NCI-H774 (cell line): ENCODE measurements around the gene ITM2C.

Source experiments
- DNase-seq: peaks from one replicate; lab custom pipeline; 2025; lab: John Stamatoyannopoulos, UW

The ITM2C gene

DNA sequence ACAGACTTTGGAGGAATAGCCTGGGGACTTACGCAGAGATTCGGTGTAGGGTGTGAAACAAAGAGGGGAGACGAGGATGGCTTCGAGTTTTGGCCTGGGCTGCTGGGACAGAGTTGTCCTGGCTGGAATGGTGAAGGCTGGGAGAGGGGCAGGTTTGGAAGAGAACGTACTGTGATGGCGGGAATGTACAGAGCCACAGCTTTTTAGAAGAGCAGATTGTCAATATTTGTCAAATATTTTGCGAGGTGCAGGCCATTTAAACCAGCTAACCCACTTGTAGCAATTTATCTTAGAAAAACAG lies 14.4 kb upstream of the ITM2C start:
- DNase-seq, result no peak

DNA sequence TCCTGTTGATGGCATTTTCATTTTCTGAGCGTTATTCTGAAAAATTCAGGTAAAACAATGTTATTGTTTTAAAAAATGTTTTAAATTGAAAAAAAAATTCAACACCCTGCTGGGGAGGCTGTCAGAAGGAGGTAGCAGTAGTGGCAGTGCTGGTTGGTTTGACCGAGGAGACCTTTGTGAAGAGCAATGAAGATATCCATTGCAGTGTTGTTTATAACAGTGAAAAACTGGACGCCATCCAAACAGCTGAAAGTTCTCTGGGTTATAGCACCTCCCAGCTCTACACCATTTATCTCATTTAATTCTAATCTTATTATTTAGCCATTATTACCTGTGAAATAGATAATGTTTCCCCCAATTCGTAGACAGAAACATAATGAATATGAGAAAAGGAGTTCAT lies 12.6 kb upstream of the ITM2C start:
- DNase-seq, result no peak

DNA sequence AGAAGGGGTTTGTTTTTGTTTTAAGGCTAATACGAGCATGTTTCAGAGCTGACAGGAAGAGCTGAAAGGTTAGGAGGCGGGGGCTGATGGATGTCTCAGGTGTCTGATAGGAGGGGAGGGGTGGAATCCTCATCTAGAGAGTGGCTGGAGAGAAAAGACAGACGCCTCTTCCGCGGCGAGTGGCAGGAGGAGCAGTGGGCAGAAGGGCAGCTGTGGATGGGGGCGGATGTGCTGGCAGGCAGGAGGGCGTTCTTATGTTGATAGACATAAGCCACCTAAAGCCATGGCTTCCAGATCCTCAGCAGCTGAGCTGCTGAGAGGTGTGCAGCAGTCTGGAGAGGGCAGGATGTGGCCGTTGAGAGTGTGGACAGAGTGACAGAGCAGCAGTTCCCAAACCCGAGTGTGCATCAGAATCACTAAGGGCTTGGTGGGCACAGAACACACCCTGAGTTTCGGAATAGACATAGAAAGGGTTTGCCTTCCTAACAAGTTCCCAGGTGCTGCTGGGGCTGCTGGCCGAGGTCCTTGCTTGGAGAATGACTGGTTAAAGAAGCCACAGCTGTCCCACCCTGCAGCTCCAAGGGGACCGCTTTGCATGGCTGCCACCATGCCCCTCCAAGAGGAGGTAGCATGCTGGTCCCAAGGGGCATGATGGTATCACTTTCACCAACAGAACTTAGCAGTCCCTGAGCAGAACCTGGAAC lies 3.0 kb upstream of the ITM2C start:
- DNase-seq, result no peak

DNA sequence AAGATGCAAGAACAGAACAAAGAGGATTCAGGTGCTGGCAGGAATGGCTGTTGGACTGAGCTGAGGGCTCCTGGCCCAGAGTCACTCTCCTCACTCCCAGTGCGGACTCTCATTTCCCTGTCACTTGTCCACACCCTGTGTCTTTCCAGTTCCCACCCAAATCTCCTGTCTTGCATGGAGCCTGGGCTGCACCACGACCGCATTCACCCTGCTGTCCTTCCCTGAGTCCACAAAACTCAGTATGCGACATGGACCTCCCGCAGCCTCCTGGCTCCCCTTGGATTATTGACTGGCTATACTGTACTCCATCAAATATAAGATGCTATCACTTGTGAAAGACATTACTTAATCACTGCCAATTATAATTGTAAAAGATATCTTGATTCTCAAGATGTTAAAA lies 2.5 kb upstream of the ITM2C start:
- DNase-seq, result no peak

DNA sequence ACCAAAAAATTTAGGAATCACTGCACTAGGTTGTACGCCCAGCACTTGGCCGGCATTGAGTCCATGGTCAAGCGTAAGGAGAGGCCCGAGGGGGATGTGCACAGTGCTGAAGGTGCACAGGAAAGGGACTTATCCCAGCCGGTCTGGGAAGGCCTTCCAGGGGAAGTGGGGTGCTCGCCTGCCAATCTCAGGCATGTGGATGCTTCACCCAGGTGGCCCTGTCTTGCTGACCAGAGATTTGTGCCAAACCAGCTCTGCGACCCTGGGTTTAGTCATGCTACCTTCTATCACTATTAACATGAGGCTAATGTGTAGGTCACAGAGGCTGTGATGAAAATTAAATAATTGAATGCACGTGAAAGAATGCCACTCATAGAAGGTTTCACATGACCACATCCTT lies 1.7 kb upstream of the ITM2C start:
- no peak for DNase-seq

DNA sequence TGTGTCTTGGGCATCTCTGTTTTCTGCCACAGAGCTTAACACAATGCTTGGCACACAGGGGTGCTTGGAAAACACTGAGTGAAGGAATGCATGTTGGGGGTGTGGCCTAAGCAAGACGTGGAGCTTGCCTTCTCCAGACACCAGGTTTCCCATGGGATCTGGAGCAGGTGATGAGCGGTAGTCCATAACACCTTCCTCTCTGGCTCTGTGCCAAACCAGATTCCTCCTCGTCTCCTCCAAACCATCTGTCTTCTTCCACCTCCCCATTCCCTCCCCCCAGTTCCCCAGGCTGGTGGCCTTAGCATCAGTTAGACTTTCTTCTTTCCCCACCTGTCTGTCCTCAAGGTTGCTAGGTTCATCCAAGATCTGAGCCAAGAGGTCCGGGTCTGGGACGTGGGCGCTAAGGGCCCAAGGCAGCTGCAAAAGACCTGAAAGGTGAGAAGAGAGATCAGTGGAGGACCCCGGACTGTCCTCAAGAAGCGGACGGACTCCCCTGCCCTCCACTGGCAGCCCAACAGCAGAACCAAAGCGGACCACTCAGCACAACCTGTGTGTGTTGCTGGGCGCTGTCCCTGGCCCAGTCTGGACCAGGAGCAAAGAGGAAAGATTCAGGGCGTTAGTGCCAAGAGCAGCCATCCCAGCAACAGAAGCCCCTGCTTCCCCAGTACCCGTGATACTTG lies 1.2 kb upstream of the ITM2C start:
- DNase-seq, result no peak

DNA sequence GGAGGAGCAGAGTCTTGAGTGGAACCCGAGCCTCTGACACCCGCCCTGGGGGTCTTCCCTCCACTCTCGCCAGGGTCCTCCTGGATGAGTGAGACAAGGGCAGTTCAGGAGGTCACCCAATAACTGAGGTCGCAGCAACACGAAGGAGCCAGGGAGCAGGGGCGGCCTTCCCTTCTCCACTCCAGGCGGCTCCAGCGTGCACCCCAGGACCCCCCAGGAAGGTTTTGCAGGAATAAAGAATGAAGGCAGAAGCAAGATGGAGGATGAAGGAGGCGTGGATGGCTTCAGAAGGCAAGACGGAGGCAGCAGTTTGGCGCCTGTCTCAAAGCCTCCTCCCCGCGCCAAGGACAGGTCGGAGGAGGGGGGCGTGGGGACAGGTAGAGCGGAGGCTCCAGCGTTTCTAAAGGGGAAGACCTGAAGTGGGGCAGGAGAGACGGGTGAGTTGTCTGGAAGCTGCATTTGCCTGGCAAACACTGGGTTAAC lies 579 bp upstream of the ITM2C start:
- no peak for DNase-seq

DNA sequence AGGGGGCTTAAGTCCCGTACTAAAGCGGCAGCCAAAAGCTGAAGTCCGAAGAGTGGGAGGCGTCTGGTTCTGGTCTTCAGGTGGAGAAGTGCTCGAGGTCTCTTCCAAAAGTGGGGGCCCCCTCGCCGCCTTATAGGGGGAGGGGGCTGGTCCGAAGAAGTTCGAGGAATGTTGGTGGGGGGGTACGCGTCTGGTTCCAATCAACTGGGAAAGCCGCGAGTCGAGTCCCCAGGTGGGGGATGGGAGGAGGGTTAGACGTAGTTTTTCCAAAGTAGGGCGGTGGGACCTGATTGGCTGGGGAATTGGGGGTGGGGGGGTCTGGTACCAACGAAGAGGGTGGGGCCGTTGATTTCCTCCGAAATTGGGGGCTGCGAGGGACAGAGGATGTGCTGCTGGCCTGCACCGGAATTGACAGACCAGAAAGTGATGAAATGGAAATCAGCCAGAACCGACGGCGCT lies 594 bp downstream of the ITM2C start:
- no peak for DNase-seq

DNA sequence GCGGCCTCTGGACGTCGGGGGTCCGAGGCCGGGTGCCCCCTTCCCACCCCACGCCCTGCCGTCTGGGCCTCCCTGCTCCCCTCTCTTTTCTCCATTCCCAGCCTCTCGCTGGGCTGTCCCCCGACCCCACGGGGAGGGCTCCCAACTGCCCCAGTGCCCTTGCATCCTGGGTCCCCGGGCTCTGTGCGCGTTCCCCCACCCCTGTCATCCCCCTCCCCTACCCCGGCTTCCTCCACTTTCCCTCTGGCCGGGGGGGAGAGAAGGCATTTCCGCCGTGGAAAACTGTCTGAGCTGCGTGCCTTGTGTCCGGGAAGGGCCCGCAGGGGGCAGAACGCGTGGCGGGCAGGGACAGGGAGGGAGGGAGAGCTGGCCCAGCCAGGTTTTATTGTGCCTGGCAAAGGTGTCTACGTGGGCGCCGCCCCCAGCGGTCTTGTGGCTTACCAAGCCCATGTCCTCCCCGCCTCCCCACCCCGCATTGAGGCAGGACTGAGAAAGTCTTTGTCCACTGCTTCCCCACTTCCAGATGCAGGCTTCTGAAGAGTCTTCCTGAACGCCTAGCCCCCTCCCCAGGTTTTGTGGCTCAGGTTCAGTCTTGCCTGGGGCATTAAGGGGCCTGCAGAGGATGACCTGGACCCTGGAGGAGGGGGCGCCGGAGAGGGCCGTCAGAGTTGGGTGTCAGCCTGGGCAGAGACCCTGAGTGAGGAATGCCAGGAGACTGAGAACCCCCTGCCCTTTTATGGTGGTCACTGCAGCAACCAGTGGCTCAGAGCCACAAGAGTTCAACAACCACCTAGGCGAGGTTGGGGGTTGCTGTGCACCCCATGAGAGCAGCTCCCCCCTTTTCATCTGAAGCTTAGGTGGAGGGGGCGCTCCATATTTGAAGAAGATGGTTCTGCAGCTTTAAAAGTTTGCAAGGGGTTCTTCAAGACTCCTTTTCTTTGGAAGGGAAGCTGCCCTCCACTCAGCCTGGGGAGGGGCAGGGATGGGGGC lies 1.3 kb downstream of the ITM2C start:
- no peak for DNase-seq

DNA sequence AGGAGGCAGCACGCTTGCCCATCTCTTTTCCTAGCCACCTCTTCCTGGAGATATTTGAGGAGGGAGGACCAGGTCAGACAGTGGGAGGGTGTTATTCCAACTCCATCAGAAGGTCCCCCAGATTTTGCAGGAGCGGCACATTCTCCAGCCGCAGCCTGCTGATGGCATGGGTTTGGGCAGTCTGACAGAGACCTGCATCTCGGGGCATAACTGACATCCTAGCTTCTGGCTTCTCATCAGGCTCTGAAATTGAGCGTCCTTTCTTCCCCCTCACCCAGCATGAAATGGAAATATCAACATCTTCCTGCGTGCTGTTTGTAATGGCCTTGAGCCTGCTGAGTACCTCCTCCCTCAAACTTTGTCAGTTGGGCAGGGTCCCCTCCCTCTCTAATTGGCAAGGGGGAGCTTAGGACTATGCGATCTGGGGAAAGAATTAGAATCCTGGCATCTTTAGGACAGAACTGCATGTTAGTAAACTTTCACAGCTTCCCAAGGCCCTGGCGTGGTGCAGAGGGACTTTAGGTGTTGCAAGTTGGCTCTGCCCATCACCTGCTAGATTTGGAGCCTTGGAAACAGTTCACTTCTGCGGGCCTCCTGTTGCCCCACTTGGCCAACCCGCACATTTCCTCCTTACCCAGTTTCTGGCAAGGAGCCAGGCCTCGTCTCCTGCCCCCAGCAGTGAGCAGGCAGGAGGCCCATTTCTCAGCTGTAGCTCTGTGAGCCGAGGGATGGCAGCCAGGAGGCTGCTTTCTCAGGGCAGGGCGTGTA lies 2.2 kb downstream of the ITM2C start:
- no peak for DNase-seq

DNA sequence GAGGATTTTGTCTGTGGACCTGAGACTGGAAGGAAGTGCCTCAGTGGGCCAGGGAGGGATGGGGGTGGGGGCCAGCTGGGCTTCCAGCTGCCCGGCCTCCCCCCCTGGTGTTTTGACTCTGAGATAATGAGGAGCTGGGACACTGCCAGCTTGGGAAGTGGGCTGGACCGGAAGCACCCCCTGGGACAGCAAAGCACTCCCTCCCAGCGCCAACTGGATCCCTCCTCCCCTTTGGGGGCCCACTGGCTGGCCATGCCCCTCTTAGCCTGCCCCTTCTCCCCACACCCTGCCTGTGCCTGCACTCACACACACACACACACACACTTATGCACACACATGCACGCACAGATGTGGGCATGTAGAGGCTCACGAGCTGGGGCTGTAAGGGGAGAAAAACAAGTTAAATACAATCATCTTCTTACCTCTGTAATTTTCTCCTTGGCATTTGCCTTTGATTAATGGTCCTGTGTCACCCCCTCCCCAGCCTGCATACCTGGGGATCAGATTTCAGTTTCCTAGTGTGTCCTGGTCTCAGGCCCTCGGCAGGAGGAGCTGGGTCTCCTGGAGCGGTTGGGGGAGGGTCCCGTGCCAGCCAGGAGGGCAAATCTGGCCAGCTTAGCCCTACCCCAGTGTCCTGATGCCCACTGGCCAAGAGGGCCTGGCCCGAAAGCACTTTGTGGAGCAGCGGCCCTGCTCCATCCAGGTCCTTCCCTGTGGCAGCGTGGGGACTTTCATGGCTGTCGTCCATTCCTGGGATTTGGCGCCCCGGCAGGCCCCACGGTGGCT lies 3.6 kb downstream of the ITM2C start:
- no peak for DNase-seq

DNA sequence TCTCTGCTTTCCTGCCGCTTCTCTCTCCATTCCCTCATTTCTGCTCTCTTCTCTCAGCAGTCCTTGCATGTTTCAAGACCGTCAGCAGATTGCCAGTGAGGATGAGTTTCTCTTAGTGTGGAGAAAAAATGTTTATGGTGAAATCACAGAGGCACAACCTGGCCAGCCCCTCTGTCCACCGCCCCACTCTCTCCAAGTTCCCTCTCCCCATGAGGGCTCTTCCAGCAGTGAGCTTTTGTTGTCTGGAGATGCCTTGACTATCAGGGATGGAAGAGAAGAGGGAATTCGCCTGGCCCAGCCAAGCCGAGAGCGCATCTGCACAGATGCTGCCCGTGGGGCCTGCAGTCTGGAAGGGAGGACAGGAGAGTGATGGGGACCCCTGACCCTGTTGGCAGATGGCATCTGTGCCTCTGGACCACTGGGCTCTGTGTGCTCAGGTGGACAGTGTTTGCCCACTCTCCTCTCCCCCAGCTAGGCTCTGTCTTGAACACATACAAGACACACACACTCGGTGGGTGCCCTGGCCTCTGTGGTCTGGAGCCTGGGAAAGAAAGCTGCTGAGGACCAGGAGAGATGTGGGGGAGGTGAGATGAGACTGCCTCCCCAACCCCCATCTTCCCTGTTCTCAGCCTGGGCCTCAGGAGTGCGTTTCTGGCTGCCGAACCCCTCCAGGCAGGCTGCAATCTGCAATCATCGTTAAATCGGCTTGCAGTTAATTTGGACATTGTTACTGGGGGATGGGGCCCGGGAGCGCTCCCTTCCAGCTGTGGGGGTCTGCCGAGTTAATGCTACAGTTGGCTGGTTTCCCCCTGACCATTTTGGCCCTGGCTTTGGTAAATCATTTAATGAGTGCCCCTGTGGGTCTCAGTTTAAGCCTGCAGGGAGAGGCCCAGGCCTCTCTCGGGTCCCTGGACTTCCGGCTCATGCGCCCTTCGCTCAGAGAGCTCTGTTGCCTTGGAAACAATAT lies 4.5 kb downstream of the ITM2C start:
- no peak for DNase-seq

DNA sequence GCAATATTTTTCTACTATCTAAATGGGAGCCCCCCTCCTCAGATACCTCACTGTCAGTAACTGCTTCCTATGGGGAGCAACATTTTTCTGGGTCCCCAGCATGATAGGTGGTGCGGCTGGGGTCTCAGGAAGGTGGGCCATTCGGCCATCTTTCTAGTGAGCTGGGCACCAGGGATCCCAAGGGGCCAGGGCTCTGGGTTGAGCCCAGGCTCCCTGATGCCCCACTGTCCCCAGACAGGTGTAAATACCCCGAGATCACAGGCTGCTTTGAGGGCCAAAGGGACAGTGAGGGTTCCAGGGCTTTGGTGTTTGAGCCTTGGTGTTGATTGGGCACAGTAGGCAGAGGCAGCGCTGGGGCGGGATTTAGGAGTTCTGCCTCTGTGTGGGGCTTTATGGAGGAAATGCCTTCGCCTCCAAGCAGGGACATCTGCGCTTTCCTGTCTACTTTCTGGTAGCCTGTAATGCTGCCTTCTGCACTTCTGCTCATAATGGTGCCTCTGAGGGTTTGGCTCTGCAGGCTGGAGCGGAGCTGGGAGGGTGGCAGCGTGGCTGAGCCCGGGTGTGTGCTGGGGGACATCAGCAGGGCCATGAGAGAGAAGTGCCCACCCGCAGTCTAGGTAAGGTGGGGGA lies 5.3 kb downstream of the ITM2C start:
- no peak for DNase-seq

DNA sequence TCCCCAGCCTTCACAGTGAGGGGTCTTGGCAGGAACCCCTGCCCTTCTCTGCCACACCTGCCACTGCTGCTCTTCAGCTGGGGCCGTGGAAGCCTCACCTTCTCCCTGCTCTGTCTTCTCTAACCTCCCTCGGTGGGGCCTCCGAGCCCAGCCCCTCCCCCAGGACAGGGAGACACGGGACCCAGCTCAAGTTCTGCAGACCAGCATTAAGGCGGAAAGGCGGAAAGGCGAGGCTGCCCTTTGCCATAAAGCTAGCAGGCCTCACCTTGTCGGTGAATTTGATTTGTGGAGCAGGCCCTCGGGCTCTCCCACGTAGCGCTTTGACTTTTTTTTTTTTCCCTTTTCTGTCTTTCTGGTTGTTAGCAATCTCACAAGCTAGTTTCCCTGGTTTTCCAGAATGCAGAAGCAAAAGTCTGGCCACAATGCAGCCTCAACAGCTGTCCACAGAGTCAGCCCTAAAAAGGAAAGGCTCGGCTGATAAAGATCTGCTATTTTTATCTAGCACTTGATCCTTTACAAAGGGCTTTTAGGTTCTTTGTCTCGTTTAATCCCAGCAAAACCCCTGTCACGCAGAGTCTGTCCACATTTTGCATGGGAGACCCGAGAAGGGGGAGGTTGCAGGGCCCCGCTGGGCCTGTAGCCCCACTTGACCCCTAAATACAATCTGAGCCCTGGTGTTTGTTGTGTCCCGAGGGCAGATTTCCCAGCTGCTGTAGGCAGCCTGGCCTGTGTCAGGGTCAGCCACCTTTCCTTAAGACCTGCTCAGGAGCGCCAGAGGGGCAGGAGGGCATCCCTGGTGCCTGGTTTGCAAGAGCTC lies 6.0 kb downstream of the ITM2C start:
- no peak for DNase-seq

DNA sequence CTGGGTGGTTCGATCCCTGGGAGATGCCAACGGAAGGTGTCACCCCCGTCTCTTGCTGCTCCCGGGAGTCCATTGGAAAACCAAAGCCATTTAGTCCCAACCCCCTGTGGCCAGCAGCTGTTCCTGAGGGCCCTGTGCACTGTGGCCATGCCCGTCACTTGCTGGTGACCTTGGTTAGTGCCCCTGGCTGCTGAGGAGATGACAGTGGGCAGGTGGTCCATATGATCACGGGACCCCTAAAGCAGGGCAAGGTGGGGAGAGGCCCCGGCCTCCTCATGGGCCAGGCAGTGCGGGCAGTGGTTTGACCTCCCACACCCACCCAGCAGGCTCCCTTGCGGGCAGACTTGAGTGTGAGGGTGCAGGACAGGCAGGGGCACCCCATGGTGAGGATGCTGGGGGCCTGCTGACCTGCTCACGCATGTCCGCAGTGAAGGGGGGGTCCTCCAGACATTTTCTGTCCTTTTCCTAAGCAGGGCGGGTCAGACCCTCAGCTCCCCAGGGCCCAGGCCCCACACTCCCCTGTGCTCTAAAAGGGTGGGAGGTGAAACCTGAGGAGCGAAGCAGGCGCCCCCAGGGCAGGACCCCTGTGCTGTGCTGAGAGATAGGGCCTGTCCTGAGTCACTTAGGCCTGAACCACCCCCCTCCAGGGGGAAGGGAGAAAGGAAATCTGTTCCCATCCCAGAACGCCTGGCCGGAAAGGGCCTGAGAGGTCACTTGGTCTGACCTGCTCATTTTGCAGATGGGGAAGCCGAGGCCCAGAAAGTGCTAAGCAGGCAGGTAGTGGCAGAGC lies 6.8 kb downstream of the ITM2C start:
- DNase-seq, result no peak

DNA sequence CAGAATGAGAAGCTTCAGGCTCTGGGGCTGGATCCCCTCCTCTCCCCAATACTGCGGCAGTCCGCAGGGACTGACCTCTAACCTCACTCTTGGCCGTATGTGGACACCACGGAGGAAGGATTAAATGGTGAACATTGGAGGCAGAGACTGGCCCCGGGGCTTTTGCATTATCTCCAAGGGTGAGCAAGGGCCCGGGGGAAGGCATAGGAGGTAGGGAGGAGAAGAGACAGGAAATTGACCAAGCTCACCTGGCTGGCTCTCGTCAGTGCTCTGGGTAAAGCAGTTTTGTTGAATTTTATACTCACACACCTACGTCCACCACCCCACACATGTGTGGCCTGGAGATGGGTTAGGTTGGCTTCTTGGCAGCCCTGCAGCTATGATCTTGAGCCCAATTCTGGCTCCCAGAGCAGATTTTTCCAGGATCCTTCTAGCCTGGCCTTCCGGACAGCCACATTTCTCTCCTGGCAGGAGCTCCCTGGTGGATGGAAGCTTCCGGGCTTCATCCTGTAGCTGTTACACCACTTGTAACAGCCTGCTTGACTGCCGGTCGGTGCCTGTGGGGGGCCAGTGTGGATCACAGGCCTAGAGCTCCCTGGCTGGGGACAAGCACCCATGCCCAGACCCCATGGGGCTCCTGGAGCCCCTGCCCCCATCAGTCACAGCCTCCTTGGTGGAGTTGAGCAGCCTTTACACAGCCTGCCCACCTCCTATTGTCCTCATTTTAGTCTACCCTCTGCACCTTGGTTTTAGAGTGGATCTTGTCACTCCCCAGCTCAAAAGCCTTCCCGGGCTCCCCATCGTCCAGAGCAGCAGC lies 7.6 kb downstream of the ITM2C start:
- no peak for DNase-seq
